Liver (tissue), 9 donors: ENCODE results near the gene PSMB7. TPM values are rescaled to one million over a fixed set of nuclear protein-coding genes. Genes with fewer than 3 reads are reported as not detected.

ENCODE experiments used
- DNase-seq: peaks from one replicate; pipeline ENCODE4 v3.0.0-alpha.2; 2017; ENCODE audit warnings: low spot score
- H3K27ac ChIP-seq, 2 donors: one replicate each; pipeline ENCODE4 v1.7.0; 2013; ENCODE audit warnings: inconsistent platforms in 2 of 2, low read length in 2 of 2, control low read depth in 1 of 2, low read depth in 1 of 2, mild to moderate bottlenecking in 1 of 2
- H3K27me3 ChIP-seq, 4 donors: one replicate each; pipeline versions ENCODE4 v1.6.1 to v1.7.0; 2013; ENCODE audit warnings: low read length in 3 of 4, inconsistent platforms in 1 of 4, mild to moderate bottlenecking in 1 of 4, moderate library complexity in 1 of 4; ENCODE audit not compliant: control insufficient read depth in 4 of 4, insufficient read depth in 4 of 4
- H3K36me3 ChIP-seq, 4 donors: one replicate each; pipeline versions ENCODE4 v1.6.1 to v1.7.0; 2013; ENCODE audit warnings: low read length in 3 of 4, mild to moderate bottlenecking in 3 of 4, low read depth in 1 of 4, moderate library complexity in 1 of 4; ENCODE audit not compliant: control insufficient read depth in 4 of 4, insufficient read depth in 3 of 4
- H3K4me1 ChIP-seq, 4 donors: one replicate each; pipeline versions ENCODE4 v1.6.1 to v1.7.0; 2013; ENCODE audit warnings: low read length in 3 of 4, mild to moderate bottlenecking in 3 of 4, moderate library complexity in 1 of 4; ENCODE audit not compliant: control insufficient read depth in 4 of 4, insufficient read depth in 4 of 4
- H3K4me3 ChIP-seq, 3 donors: one replicate each; pipeline versions ENCODE4 v1.6.1 to v1.7.0; 2013; ENCODE audit warnings: low read length in 3 of 3, control low read depth in 1 of 3, low read depth in 1 of 3, mild to moderate bottlenecking in 1 of 3
- H3K9ac ChIP-seq, 2 donors: one replicate each; pipeline ENCODE4 v1.7.0; 2013; ENCODE audit warnings: low read length in 2 of 2, mild to moderate bottlenecking in 2 of 2, moderate library complexity in 2 of 2, control low read depth in 1 of 2, low read depth in 1 of 2
- H3K9me3 ChIP-seq, 4 donors: one replicate each; pipeline versions ENCODE4 v1.6.1 to v1.7.0; 2013; ENCODE audit warnings: low read length in 3 of 4; ENCODE audit not compliant: control insufficient read depth in 4 of 4
- ATF3 ChIP-seq: IDR thresholded peaks from 2 replicates; pipeline ENCODE4 v1.6.1; 2016; ENCODE audit warnings: antibody characterized with exemption
- CTCF ChIP-seq: fragments of 150-350 bp; IDR thresholded peaks from 2 replicates; pipeline ENCODE4 v1.5.1; 2017; ENCODE audit warnings: improper control_type of control experiment, low read depth, low read length; ENCODE audit not compliant: missing input control
- EGR1 ChIP-seq, 2 donors: IDR thresholded peaks; 2 replicates each; pipeline ENCODE4 v1.6.1; 2016 to 2018; ENCODE audit warnings: antibody characterized with exemption in 2 of 2, low read depth in 2 of 2
- FOXA1 ChIP-seq: IDR thresholded peaks from 2 replicates; pipeline ENCODE4 v1.6.1; 2016; ENCODE audit warnings: antibody characterized with exemption
- FOXA2 ChIP-seq: IDR thresholded peaks from 2 replicates; pipeline ENCODE4 v1.6.1; 2016; ENCODE audit warnings: antibody characterized with exemption
- GABPA ChIP-seq, 2 donors: IDR thresholded peaks in 1 of 2; conservative IDR thresholded peaks in 1 of 2; 2 replicates each; pipeline ENCODE4 v1.6.1; 2016; ENCODE audit warnings: antibody characterized with exemption in 2 of 2, mild to moderate bottlenecking in 1 of 2, moderate library complexity in 1 of 2
- HNF4A ChIP-seq, 2 donors: conservative IDR thresholded peaks; 2 replicates each; pipeline ENCODE4 v1.6.1; 2016; ENCODE audit warnings: antibody characterized with exemption in 2 of 2, mild to moderate bottlenecking in 2 of 2
- HNF4G ChIP-seq: IDR thresholded peaks from 2 replicates; pipeline ENCODE4 v1.6.1; 2016; ENCODE audit warnings: antibody characterized with exemption
- JUND ChIP-seq, 2 donors: IDR thresholded peaks; 2 replicates each; pipeline ENCODE4 v1.6.1; 2016; ENCODE audit warnings: antibody characterized with exemption in 2 of 2
- MAX ChIP-seq: IDR thresholded peaks from 2 replicates; pipeline ENCODE4 v1.6.1; 2016; ENCODE audit warnings: antibody characterized with exemption
- NR2F2 ChIP-seq: IDR thresholded peaks from 2 replicates; pipeline ENCODE4 v1.6.1; 2016; ENCODE audit warnings: antibody characterized with exemption
- RAD21 ChIP-seq, 2 donors: IDR thresholded peaks; 2 replicates each; pipeline ENCODE4 v1.6.1; 2016; ENCODE audit warnings: antibody characterized with exemption in 2 of 2, mild to moderate bottlenecking in 2 of 2
- REST ChIP-seq: IDR thresholded peaks from 2 replicates; pipeline ENCODE4 v1.6.1; 2016; ENCODE audit warnings: antibody characterized with exemption, mild to moderate bottlenecking
- RXRA ChIP-seq, 2 donors: IDR thresholded peaks; 2 replicates each; pipeline ENCODE4 v1.6.1; 2017 to 2018; ENCODE audit warnings: antibody characterized with exemption in 2 of 2, mild to moderate bottlenecking in 1 of 2
- SP1 ChIP-seq: IDR thresholded peaks from 2 replicates; pipeline ENCODE4 v1.6.1; 2018; ENCODE audit warnings: antibody characterized with exemption, mild to moderate bottlenecking
- TAF1 ChIP-seq: conservative IDR thresholded peaks from 2 replicates; pipeline ENCODE4 v1.6.1; 2016; ENCODE audit warnings: antibody characterized with exemption, mild to moderate bottlenecking
- YY1 ChIP-seq: IDR thresholded peaks from 2 replicates; pipeline ENCODE4 v1.6.1; 2016; ENCODE audit warnings: antibody characterized with exemption, mild to moderate bottlenecking
- WGBS: extraction: QIAGEN DNeasy Blood & Tissue Kit; methylation state at CpG from one replicate; pipeline ENCODE4 v1.1.7; 2013; 5-methylcytosine and 5-hydroxymethylcytosine counted together
- polyA plus RNA-seq, 2 donors: library from polyadenylated mRNA; stranded (reverse) in 1 of 2; unstranded in 1 of 2; fragments of 200-250 nt in 1 of 2; fragments of >200 nt in 1 of 2; fragmentation: Nextera tagmentation in 1 of 2; extraction: Ambion mirVana in 1 of 2; gene quantifications; one replicate each; pipeline versions ENCODE4 v1.2.1 to v1.2.3, GENCODE V29; 2013 to 2015
- total RNA-seq, 2 donors: library from RNA; depleted of rRNA; stranded (reverse); fragments of >200 nt; gene quantifications; one replicate each; pipeline ENCODE4 v1.2.3, GENCODE V29; 2014
- TF ChIP-seq, protein P1 (sequence below): IDR thresholded peaks from 2 replicates; pipeline ENCODE4 v1.6.1; 2016; ENCODE audit warnings: antibody characterized with exemption
- donor health status: healthy.
- donor health status: healthy.
- donor health status: healthy.
- donor health status: healthy.
- donor health status: healthy.

Gene PSMB7
- total and polyA plus RNA-seq, 4 donors = 90.9 to 183 (median 134) TPM

DNA sequence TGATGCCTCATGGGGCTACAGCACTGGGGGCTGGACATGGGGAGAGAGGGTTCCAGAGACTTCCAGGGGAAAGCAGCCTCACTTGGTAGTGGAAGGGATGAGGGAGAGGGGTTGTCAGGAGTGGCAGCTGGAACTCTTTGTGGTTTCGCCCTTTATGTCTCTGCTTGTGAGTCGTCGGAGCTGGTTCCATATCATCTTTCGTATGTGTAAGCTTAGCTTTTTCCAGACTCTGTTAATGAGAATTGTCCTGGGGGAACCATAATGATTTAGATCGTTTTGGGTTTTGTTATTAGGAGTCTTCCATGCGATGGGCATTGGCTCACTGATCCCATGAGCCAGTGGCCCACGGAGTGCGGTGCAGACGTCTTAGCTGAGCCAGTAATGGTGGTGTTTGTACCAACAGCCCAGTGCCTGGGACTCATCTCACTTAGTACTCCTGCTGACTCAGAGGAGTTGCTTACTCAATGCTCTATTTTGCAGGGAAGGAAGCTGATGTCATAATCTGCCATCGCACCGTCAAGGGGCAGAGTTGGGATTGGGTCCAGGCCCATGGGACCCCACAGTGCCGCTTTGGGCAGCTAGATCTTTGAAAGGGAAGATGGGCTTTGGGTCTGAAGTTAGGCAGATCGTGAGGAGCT is 109.0 kb downstream of the PSMB7 start:
- H3K27me3 ChIP-seq = no peaks in the 10 kb centered on the region
- no peak overlapping the region for H3K27ac ChIP-seq
- TF ChIP-seq HNF4G (no peak), EGR1 (IDR thresholded peaks at IDR 0.05; ENCODE audit: low read depth in 2 of 2) (no peak), FOXA1 (no peak), REST (no peak), JUND (IDR thresholded peaks at IDR 0.05) (no peak)
- no peak overlapping the region for H3K9ac ChIP-seq
- no peak overlapping the region for H3K4me3 ChIP-seq
- 85% methylated on average over 13 of the region's 13 CpGs for WGBS
- H3K4me1 ChIP-seq = no peaks in the 10 kb centered on the region
- H3K9me3 ChIP-seq = no peaks in the 10 kb centered on the region
- peaks cover 9 to 51% (median 25%) of the 10 kb centered on the region in 4 donors for H3K36me3 ChIP-seq
- no peak for DNase-seq

DNA sequence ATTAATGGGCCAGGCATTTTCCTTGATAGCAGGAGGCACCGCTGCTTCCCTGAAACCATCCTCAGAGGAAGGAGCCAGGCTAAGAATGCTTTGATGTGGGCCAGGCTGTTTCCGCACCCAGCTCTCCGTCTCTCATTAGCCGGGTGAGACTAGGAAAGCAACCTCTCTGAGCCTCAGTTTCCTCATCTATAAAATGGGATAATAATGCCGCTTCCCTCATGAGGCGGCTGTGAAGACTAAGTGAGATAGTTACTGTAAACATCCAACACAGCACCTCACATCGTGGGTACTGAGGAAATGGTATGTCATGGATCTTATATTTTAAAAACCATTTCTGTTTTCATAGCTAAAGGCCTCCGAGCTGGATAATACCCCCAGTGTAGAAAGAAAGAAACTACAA is 111.0 kb downstream of the PSMB7 start:
- 95% methylated on average over 8 of the region's 8 CpGs for WGBS
- no peaks in the 10 kb centered on the region for H3K27me3 ChIP-seq
- DNase-seq = no peak
- H3K9ac ChIP-seq = no peak overlapping the region
- H3K27ac ChIP-seq = no peak overlapping the region
- H3K36me3 ChIP-seq = peaks cover 9 to 47% (median 23%) of the 10 kb centered on the region in 4 donors
- no peaks in the 10 kb centered on the region for H3K4me1 ChIP-seq
- H3K9me3 ChIP-seq = no peaks in the 10 kb centered on the region
- H3K4me3 ChIP-seq = no peak overlapping the region
- TF ChIP-seq TAF1 (no peak), CTCF (no peak), MAX (no peak), FOXA1 (no peak), FOXA2 (no peak), EGR1 (IDR thresholded peaks at IDR 0.05; ENCODE audit: low read depth in 2 of 2) (no peak), NR2F2 (no peak), REST (no peak), HNF4A (conservative IDR thresholded peaks at IDR 0.05) (no peak), ATF3 (no peak), HNF4G (no peak), JUND (IDR thresholded peaks at IDR 0.05) (no peak), GABPA (IDR thresholded peaks at IDR 0.05 in 1 of 2, conservative IDR thresholded peaks at IDR 0.05 in 1 of 2) (no peak), RXRA (IDR thresholded peaks at IDR 0.05) (no peak), RAD21 (IDR thresholded peaks at IDR 0.05) (no peak), YY1 (no peak), SP1 (no peak)
- TF ChIP-seq, protein P1, sequence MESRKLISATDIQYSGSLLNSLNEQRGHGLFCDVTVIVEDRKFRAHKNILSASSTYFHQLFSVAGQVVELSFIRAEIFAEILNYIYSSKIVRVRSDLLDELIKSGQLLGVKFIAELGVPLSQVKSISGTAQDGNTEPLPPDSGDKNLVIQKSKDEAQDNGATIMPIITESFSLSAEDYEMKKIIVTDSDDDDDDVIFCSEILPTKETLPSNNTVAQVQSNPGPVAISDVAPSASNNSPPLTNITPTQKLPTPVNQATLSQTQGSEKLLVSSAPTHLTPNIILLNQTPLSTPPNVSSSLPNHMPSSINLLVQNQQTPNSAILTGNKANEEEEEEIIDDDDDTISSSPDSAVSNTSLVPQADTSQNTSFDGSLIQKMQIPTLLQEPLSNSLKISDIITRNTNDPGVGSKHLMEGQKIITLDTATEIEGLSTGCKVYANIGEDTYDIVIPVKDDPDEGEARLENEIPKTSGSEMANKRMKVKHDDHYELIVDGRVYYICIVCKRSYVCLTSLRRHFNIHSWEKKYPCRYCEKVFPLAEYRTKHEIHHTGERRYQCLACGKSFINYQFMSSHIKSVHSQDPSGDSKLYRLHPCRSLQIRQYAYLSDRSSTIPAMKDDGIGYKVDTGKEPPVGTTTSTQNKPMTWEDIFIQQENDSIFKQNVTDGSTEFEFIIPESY = no peak
